ENCODE results near the gene TRIOBP. TPM values are rescaled to one million over a fixed set of nuclear protein-coding genes. Genes with fewer than 3 reads are reported as not detected.

Gene TRIOBP
- total RNA-seq, 4 donors from 2014 or later, result 150 to 208 (median 182) TPM

GRCh38 chr22:37659066-37659896, 37.6 kb upstream of the TRIOBP start:
- peaks cover 36 to 59% (median 55%) of the 10 kb centered on the region in 4 donors for H3K4me1 ChIP-seq
- intact Hi-C loops (cut with DNase I), result no loop called here
- TF ChIP-seq EP300 (IDR thresholded peaks at IDR 0.05) (no peak), CTCF (IDR thresholded peaks at IDR 0.05) (no peak), POLR2AphosphoS5 (IDR thresholded peaks at IDR 0.05) (no peak), POLR2A (IDR thresholded peaks at IDR 0.05; ENCODE audit: low read depth) (no peak)
- peak overlapping the region; percentile 67 to 92 (median 73) for H3K4me3 ChIP-seq
- no peaks in the 10 kb centered on the region for H3K9me3 ChIP-seq
- peak overlapping the region; percentile 78 to 87 (median 83) for H3K27ac ChIP-seq (replicated peaks in 1 of 4)
- no peaks in the 10 kb centered on the region for H3K36me3 ChIP-seq
- WGBS, result 6% methylated on average over 40 of the region's 68 CpGs
- H3K27me3 ChIP-seq, result no peaks in the 10 kb centered on the region
- no peak for DNase-seq (ENCODE audit: extremely low spot score)

- no peak for DNase-seq (ENCODE audit: extremely low spot score)
- no peak for TF ChIP-seq EP300 (IDR thresholded peaks at IDR 0.05)
- 86% methylated on average over 14 of the region's 14 CpGs for WGBS
- Histone ChIP-seq H3K4me3 (peak overlapping the region; percentile 67 to 92 (median 73)), H3K9me3 (no peaks in the 10 kb centered on the region), H3K36me3 (no peaks in the 10 kb centered on the region), H3K27me3 (no peaks in the 10 kb centered on the region), H3K27ac (replicated peaks in 1 of 4) (peak overlapping the region; percentile 77 to 87 (median 80)), H3K4me1 (peaks cover 36 to 67% (median 58%) of the 10 kb centered on the region in 4 donors)
- intact Hi-C loops (cut with DNase I), result no loop called here
Measured at GRCh38 chr22:37659897-37660708, 36.7 kb upstream of the TRIOBP start.

- intact Hi-C loops (cut with DNase I), result no loop called here
- TF ChIP-seq EP300 (IDR thresholded peaks at IDR 0.05) (no peak), POLR2AphosphoS5 (IDR thresholded peaks at IDR 0.05) (no peak), POLR2A (IDR thresholded peaks at IDR 0.05; ENCODE audit: low read depth) (no peak), CTCF (IDR thresholded peaks at IDR 0.05) (no peak)
- H3K4me1 ChIP-seq, result peaks cover 36 to 67% (median 61%) of the 10 kb centered on the region in 4 donors
- 72% methylated on average over 2 of the region's 2 CpGs for WGBS
- no peak for DNase-seq (ENCODE audit: extremely low spot score)
- H3K9me3 ChIP-seq, result no peaks in the 10 kb centered on the region
- peak overlapping the region in 1 of 4 donors; percentile 6 for H3K4me3 ChIP-seq
- H3K27ac ChIP-seq (replicated peaks in 1 of 4), result peak overlapping the region; percentile 77 to 87 (median 80)
- peaks cover 0 to 5% (median 4%) of the 10 kb centered on the region in 4 donors for H3K36me3 ChIP-seq
- no peaks in the 10 kb centered on the region for H3K27me3 ChIP-seq
Measured at GRCh38 chr22:37660709-37661045, 36.2 kb upstream of the TRIOBP start.

GRCh38 chr22:37661160-37661924, 35.5 kb upstream of the TRIOBP start:
- TF ChIP-seq EP300 (IDR thresholded peaks at IDR 0.05) (no peak), POLR2AphosphoS5 (IDR thresholded peaks at IDR 0.05) (peak in 1 of 2 donors; percentile 41), CTCF (IDR thresholded peaks at IDR 0.05) (peak; percentile 41 to 50 (median 46)), POLR2A (IDR thresholded peaks at IDR 0.05; ENCODE audit: low read depth) (no peak)
- WGBS, result 33% methylated on average over 11 of the region's 12 CpGs
- intact Hi-C loops (cut with DNase I), result no loop called here
- Histone ChIP-seq H3K9me3 (no peaks in the 10 kb centered on the region), H3K27ac (replicated peaks in 1 of 4) (peak overlapping the region; percentile 77 to 87 (median 80)), H3K4me3 (peak overlapping the region in 1 of 4 donors; percentile 6), H3K4me1 (peaks cover 33 to 67% (median 60%) of the 10 kb centered on the region in 4 donors), H3K36me3 (peaks cover 6 to 11% (median 10%) of the 10 kb centered on the region in 4 donors), H3K27me3 (no peaks in the 10 kb centered on the region)
- no peak for DNase-seq (ENCODE audit: extremely low spot score)
